ENCODE results near the gene XCL2. TPM values are rescaled to one million over a fixed set of nuclear protein-coding genes. Genes with fewer than 3 reads are reported as not detected.

Gene XCL2
- polyA plus RNA-seq, 1 experiment, result not detected

GRCh38 chr1:168535536-168535935 is 8.3 kb downstream of the XCL2 start:
- Histone ChIP-seq H3K27ac (ENCODE audit: low read depth, low read length) (no peak overlapping the region), H3K9me3 (ENCODE audit: control insufficient read depth, insufficient read depth, low read length) (no peaks in the 10 kb centered on the region), H3K27me3 (ENCODE audit: control insufficient read depth, insufficient read depth, low read length) (no peaks in the 10 kb centered on the region), H3K4me3 (ENCODE audit: low read depth, low read length) (no peak overlapping the region)
- CTCF ChIA-PET, result interaction anchor here (0.6 kb wide), 1 partner anchor 10 kb away, joined by 3 read pairs; no protein-coding TSS in a partner anchor
- DNase-seq (ENCODE audit: low read depth, low spot score), result no peak
- TF ChIP-seq, protein P1, sequence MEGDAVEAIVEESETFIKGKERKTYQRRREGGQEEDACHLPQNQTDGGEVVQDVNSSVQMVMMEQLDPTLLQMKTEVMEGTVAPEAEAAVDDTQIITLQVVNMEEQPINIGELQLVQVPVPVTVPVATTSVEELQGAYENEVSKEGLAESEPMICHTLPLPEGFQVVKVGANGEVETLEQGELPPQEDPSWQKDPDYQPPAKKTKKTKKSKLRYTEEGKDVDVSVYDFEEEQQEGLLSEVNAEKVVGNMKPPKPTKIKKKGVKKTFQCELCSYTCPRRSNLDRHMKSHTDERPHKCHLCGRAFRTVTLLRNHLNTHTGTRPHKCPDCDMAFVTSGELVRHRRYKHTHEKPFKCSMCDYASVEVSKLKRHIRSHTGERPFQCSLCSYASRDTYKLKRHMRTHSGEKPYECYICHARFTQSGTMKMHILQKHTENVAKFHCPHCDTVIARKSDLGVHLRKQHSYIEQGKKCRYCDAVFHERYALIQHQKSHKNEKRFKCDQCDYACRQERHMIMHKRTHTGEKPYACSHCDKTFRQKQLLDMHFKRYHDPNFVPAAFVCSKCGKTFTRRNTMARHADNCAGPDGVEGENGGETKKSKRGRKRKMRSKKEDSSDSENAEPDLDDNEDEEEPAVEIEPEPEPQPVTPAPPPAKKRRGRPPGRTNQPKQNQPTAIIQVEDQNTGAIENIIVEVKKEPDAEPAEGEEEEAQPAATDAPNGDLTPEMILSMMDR (IDR thresholded peaks at IDR 0.05; ENCODE audit: low read depth, low read length), result no peak
- POLR2A ChIA-PET, result no interaction called here

GRCh38 chr1:168531615-168532345 is 12.0 kb downstream of the XCL2 start:
- ChIA-PET CTCF (no interaction called here), POLR2A (no interaction called here)
- no peak overlapping the region for H3K4me3 ChIP-seq (ENCODE audit: low read depth, low read length)
- DNase-seq (ENCODE audit: low read depth, low spot score), result no peak
- H3K27me3 ChIP-seq (ENCODE audit: control insufficient read depth, insufficient read depth, low read length), result no peaks in the 10 kb centered on the region
- TF ChIP-seq, protein P1 (IDR thresholded peaks at IDR 0.05; ENCODE audit: low read depth, low read length), result no peak
- H3K27ac ChIP-seq (ENCODE audit: low read depth, low read length), result no peak overlapping the region
- H3K9me3 ChIP-seq (ENCODE audit: control insufficient read depth, insufficient read depth, low read length), result no peaks in the 10 kb centered on the region

GRCh38 chr1:168529518-168529917 is 14.3 kb downstream of the XCL2 start:
- CTCF ChIA-PET, result no interaction called here
- H3K4me3 ChIP-seq (ENCODE audit: low read depth, low read length), result no peak overlapping the region
- POLR2A ChIA-PET, result no interaction called here
- DNase-seq (ENCODE audit: low read depth, low spot score), result no peak
- H3K27me3 ChIP-seq (ENCODE audit: control insufficient read depth, insufficient read depth, low read length), result no peaks in the 10 kb centered on the region
- TF ChIP-seq, protein P1 (IDR thresholded peaks at IDR 0.05; ENCODE audit: low read depth, low read length), result no peak
- H3K9me3 ChIP-seq (ENCODE audit: control insufficient read depth, insufficient read depth, low read length), result no peaks in the 10 kb centered on the region
- no peak overlapping the region for H3K27ac ChIP-seq (ENCODE audit: low read depth, low read length)

GRCh38 chr1:168521401-168522000 is 22.3 kb downstream of the XCL2 start:
- DNase-seq (ENCODE audit: low read depth, low spot score), result no peak
- CTCF ChIA-PET, result no interaction called here
- POLR2A ChIA-PET, result no interaction called here
- TF ChIP-seq, protein P1 (IDR thresholded peaks at IDR 0.05; ENCODE audit: low read depth, low read length), result no peak
- Histone ChIP-seq H3K27me3 (ENCODE audit: control insufficient read depth, insufficient read depth, low read length) (no peaks in the 10 kb centered on the region), H3K4me3 (ENCODE audit: low read depth, low read length) (no peak overlapping the region), H3K27ac (ENCODE audit: low read depth, low read length) (no peak overlapping the region), H3K9me3 (ENCODE audit: control insufficient read depth, insufficient read depth, low read length) (no peaks in the 10 kb centered on the region)

GRCh38 chr1:168520832-168521231 is 23.0 kb downstream of the XCL2 start:
- TF ChIP-seq, protein P1 (IDR thresholded peaks at IDR 0.05; ENCODE audit: low read depth, low read length), result no peak
- H3K27ac ChIP-seq (ENCODE audit: low read depth, low read length), result no peak overlapping the region
- H3K4me3 ChIP-seq (ENCODE audit: low read depth, low read length), result no peak overlapping the region
- DNase-seq (ENCODE audit: low read depth, low spot score), result no peak
- POLR2A ChIA-PET, result no interaction called here
- CTCF ChIA-PET, result no interaction called here
- no peaks in the 10 kb centered on the region for H3K9me3 ChIP-seq (ENCODE audit: control insufficient read depth, insufficient read depth, low read length)
- no peaks in the 10 kb centered on the region for H3K27me3 ChIP-seq (ENCODE audit: control insufficient read depth, insufficient read depth, low read length)
